Spleen (tissue), 13 donors: ENCODE results near the gene OR2W1. TPM values are rescaled to one million over a fixed set of nuclear protein-coding genes. Genes with fewer than 3 reads are reported as not detected.

Experiments
- DNase-seq: peaks from one replicate; pipeline ENCODE4 v3.0.0-alpha.2; 2020
- H3K27ac ChIP-seq, 8 donors: fragments of 200-600 bp; sonication (generic) in 7 of 8; 1 replicate in 4 of 8; 2 replicates in 4 of 8; pipeline versions ENCODE4 v1.5.0 to v1.8.0; 2016 to 2021; ENCODE audit warnings: inconsistent platforms in 4 of 8, mild to moderate bottlenecking in 4 of 8, moderate library complexity in 1 of 8
- H3K27me3 ChIP-seq, 7 donors: fragments of 200-600 bp; sonication (generic) in 6 of 7; replicated peaks in 1 of 7; 1 replicate in 4 of 7; 2 replicates in 3 of 7; pipeline versions ENCODE4 v1.5.0 to v1.8.0; 2016 to 2021; ENCODE audit warnings: inconsistent platforms in 3 of 7, mild to moderate bottlenecking in 1 of 7
- H3K36me3 ChIP-seq, 6 donors: fragments of 200-600 bp; sonication (generic) in 5 of 6; 1 replicate in 4 of 6; 2 replicates in 2 of 6; pipeline versions ENCODE4 v1.5.0 to v1.8.0; 2016 to 2021; ENCODE audit warnings: inconsistent platforms in 2 of 6
- H3K4me1 ChIP-seq, 6 donors: fragments of 200-600 bp; sonication (generic) in 5 of 6; 1 replicate in 3 of 6; 2 replicates in 3 of 6; pipeline versions ENCODE4 v1.5.0 to v1.8.0; 2016 to 2021; ENCODE audit warnings: inconsistent platforms in 3 of 6
- H3K4me3 ChIP-seq, 8 donors: fragments of 200-600 bp; sonication (generic) in 7 of 8; 1 replicate in 4 of 8; 2 replicates in 4 of 8; pipeline versions ENCODE4 v1.5.0 to v1.8.0; 2016 to 2021; ENCODE audit warnings: inconsistent platforms in 4 of 8, mild to moderate bottlenecking in 4 of 8, moderate library complexity in 2 of 8
- H3K9me3 ChIP-seq, 8 donors: fragments of 200-600 bp; sonication (generic) in 7 of 8; 1 replicate in 4 of 8; 2 replicates in 4 of 8; pipeline versions ENCODE4 v1.5.0 to v1.8.0; 2016 to 2021; ENCODE audit warnings: inconsistent platforms in 4 of 8
- POLR2A ChIP-seq, 3 donors: fragments of 450-650 bp; IDR thresholded peaks; one replicate each; pipeline ENCODE4 v1.5.1; 2017; ENCODE audit warnings: antibody characterized with exemption in 3 of 3, mild to moderate bottlenecking in 1 of 3
- POLR2AphosphoS5 ChIP-seq, 3 donors: sonication (generic); formaldehyde crosslinking; IDR thresholded peaks; one replicate each; pipeline ENCODE4 v1.5.1; 2017; ENCODE audit warnings: antibody characterized with exemption in 3 of 3
- WGBS, 5 donors: extraction: QIAGEN DNeasy Blood & Tissue Kit in 3 of 5; methylation state at CpG; one replicate each; pipeline versions ENCODE4 v1.1.5 to v1.1.7; 2013 to 2018; 5-methylcytosine and 5-hydroxymethylcytosine counted together
- intact Hi-C: fragments of 100-400 bp; cut with DNase I; formaldehyde crosslinking; loops from one replicate; pipeline ENCODE4 v1.15.0; 2023; ENCODE audit warnings: low total_unique reads
- long read RNA-seq, 2 donors: transcript quantifications; one replicate each; lab custom pipeline, GENCODE V29; 2026
- polyA plus RNA-seq, 3 donors: library from polyadenylated mRNA; stranded (reverse); fragments of 200-250 nt; gene quantifications; one replicate each; pipeline ENCODE4 v1.2.1, GENCODE V29; 2013
- total RNA-seq, 7 donors: library from RNA; depleted of rRNA in 3 of 7; stranded (reverse); fragments of >200 nt in 3 of 7; fragmentation: NEBNext Ultra II Directional in 4 of 7; extraction: Animal tissue kit (Norgen Biotek cat#: 25700) in 4 of 7; gene quantifications; one replicate each; pipeline versions ENCODE4 v1.1.0 to v1.2.1, GENCODE V29; 2016 to 2021
- TF ChIP-seq, protein P1 (sequence below), 11 experiments: fragments of 200-600 bp in 7 of 11; fragments of 450-650 bp in 4 of 11; sonication (generic) in 4 of 11; IDR thresholded peaks in 8 of 11; conservative IDR thresholded peaks in 3 of 11; 1 replicate in 7 of 11; 2 replicates in 4 of 11; pipeline versions ENCODE4 v1.4.0 to v1.8.0; 2016 to 2021; ENCODE audit warnings: antibody characterized with exemption in 11 of 11, inconsistent platforms in 4 of 11, mild to moderate bottlenecking in 1 of 11
- donor health status: healthy with polysubstance abuse.
- donor health status: DM: no; HTN: no; CAD: no; lungs with moderate emphysema.
- donor health status: DM: no; HTN: no; CAD: no.
- donor health status: Bipolar disorder and iron deficiency.
- donor health status: healthy.
- donor health status: DM: no; HTN: no; CAD: no.
- donor health status: DM: yes; HTN: yes; CAD: no.

Gene OR2W1, protein sequence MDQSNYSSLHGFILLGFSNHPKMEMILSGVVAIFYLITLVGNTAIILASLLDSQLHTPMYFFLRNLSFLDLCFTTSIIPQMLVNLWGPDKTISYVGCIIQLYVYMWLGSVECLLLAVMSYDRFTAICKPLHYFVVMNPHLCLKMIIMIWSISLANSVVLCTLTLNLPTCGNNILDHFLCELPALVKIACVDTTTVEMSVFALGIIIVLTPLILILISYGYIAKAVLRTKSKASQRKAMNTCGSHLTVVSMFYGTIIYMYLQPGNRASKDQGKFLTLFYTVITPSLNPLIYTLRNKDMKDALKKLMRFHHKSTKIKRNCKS
- not detected for total RNA-seq
- polyA plus RNA-seq = not detected
- long read RNA-seq, donor 1 = 0 reads
- long read RNA-seq, donor 2 = 0 reads

DNA sequence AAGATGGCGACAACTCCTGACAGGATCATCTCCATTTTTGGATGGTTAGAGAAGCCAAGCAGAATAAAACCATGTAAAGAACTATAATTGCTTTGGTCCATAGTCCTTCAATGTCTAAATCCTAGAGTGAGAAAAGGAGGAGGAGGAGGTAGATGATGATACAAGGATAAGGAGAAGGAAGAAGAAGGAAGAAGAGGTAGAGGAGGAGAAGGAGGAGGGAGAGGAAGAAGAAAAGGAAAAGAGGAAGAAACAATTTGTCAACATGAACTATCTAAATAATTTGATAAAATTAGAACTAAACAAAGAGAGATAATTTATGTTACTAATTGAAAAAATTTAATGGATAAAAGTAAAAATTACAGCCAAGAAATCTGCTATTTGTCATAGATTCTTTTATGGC lies at the start of gene OR2W1:
TSS of gene OR2W1 (minus strand) at position 101 of the 400 bp plus-strand sequence. CDS start at position 101, 0 bp downstream.
- Histone ChIP-seq H3K4me3 (no peak within 1 kb of the TSS), H3K9me3 (no peaks in the 10 kb centered on the region), H3K27ac (no peak within 1 kb of the TSS), H3K4me1 (no peaks in the 10 kb centered on the region), H3K27me3 (peaks cover 0 to 64% (median 4%) of the 10 kb centered on the region in 7 donors), H3K36me3 (no peaks in the 10 kb centered on the region)
- intact Hi-C loops = no loop called here
- WGBS, 5 donors = 66 to 86% (median 71%) methylated on average over 1 of the region's 1 CpG
- DNase-seq = no peak
- TF ChIP-seq, protein P1, sequence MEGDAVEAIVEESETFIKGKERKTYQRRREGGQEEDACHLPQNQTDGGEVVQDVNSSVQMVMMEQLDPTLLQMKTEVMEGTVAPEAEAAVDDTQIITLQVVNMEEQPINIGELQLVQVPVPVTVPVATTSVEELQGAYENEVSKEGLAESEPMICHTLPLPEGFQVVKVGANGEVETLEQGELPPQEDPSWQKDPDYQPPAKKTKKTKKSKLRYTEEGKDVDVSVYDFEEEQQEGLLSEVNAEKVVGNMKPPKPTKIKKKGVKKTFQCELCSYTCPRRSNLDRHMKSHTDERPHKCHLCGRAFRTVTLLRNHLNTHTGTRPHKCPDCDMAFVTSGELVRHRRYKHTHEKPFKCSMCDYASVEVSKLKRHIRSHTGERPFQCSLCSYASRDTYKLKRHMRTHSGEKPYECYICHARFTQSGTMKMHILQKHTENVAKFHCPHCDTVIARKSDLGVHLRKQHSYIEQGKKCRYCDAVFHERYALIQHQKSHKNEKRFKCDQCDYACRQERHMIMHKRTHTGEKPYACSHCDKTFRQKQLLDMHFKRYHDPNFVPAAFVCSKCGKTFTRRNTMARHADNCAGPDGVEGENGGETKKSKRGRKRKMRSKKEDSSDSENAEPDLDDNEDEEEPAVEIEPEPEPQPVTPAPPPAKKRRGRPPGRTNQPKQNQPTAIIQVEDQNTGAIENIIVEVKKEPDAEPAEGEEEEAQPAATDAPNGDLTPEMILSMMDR (IDR thresholded peaks at IDR 0.05 in 8 of 11, conservative IDR thresholded peaks at IDR 0.05 in 3 of 11) = no peak
- TF ChIP-seq POLR2A (IDR thresholded peaks at IDR 0.05) = no peak
- no peak for TF ChIP-seq POLR2AphosphoS5 (IDR thresholded peaks at IDR 0.05)

DNA sequence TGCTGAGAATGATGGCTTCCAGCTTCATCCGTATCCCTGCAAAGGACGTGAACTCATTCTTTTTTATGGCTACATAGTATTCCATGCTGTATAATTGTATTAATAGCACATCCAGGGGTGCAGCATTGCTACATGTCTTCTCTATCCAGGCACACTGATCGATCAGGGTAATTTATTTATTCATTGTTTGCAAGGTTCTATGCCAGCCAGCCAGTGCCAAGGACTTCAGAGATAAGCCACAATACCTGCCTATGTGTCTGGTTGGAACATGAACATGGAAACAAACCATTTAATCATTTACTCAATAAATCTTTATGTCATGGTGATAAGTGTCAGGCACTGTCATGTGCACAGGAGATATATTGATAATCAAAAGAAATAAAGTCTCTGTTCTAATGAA lies 48.0 kb upstream of the OR2W1 start:
- Histone ChIP-seq H3K36me3 (no peaks in the 10 kb centered on the region), H3K9me3 (no peaks in the 10 kb centered on the region), H3K27ac (no peak overlapping the region), H3K27me3 (peaks cover 0 to 5% (median 0%) of the 10 kb centered on the region in 7 donors), H3K4me3 (no peak overlapping the region), H3K4me1 (no peaks in the 10 kb centered on the region)
- intact Hi-C loops = no loop called here
- WGBS, 5 donors = 77 to 94% (median 80%) methylated on average over 3 of the region's 3 CpGs
- no peak for DNase-seq
- TF ChIP-seq POLR2AphosphoS5 (IDR thresholded peaks at IDR 0.05) (no peak), POLR2A (IDR thresholded peaks at IDR 0.05) (no peak)
- TF ChIP-seq, protein P1 (IDR thresholded peaks at IDR 0.05 in 8 of 11, conservative IDR thresholded peaks at IDR 0.05 in 3 of 11) = no peak

DNA sequence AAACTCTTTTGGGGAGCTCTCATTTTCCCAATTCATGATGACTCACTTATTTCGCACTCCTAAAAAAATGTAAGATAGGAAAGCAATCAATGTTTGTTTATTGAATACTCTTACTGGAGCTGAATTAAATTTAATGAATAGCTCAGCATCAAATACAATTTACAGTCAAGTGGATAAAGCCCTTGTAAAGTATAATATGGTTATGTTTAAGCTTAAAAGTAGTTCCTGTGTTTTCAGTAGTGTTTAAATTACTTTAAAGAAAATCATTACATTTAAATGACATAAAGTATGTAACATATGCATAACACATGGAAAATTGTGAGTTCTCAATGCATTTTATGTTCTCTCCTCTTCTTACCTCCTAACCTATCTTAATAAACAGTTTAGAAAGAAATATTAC lies 42.2 kb upstream of the OR2W1 start, which contains the start of gene OR2B3:
TSS of gene OR2B3 (minus strand) at position 101 of the 400 bp plus-strand sequence. CDS start at position 36, 65 bp downstream.
- intact Hi-C loops = no loop called here
- no peaks in the 10 kb centered on the region for H3K9me3 ChIP-seq
- no peaks in the 10 kb centered on the region for H3K4me1 ChIP-seq
- H3K27ac ChIP-seq = no peak within 1 kb of the TSS
- H3K27me3 ChIP-seq = peaks cover 0 to 32% (median 0%) of the 10 kb centered on the region in 7 donors
- no peak within 1 kb of the TSS for H3K4me3 ChIP-seq
- H3K36me3 ChIP-seq = no peaks in the 10 kb centered on the region
- DNase-seq = no peak
- TF ChIP-seq POLR2AphosphoS5 (IDR thresholded peaks at IDR 0.05) (no peak), POLR2A (IDR thresholded peaks at IDR 0.05) (no peak)
- TF ChIP-seq, protein P1 (IDR thresholded peaks at IDR 0.05 in 8 of 11, conservative IDR thresholded peaks at IDR 0.05 in 3 of 11) = no peak
- 51 to 96% (median 87%) methylated on average over 1 of the region's 1 CpG for WGBS, 5 donors

DNA sequence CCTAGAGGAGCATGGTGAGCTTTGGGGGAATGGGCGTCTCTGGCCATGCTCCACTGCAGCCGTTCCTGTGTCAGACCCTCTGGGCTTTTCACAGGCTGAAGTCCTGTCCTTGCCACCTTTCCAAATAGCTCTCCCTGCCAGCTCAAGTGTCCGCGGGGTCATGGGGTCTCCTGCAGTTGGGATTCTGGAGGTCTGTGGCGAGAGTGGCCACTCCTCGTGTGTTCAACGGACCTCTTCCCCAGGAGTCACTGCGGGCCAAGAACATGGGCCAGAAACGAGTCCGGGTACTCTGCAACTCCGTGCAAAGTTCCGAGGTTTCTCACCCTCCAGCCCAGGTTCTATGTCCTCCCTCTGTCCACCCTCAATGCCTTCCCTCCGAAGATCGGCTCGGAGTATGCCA lies 37.5 kb upstream of the OR2W1 start:
- TF ChIP-seq POLR2A (IDR thresholded peaks at IDR 0.05) (no peak), POLR2AphosphoS5 (IDR thresholded peaks at IDR 0.05) (no peak)
- TF ChIP-seq, protein P1 (IDR thresholded peaks at IDR 0.05 in 8 of 11, conservative IDR thresholded peaks at IDR 0.05 in 3 of 11) = no peak
- H3K4me1 ChIP-seq = no peaks in the 10 kb centered on the region
- no peak for DNase-seq
- no peak overlapping the region for H3K27ac ChIP-seq
- peaks cover 0 to 28% (median 0%) of the 10 kb centered on the region in 7 donors for H3K27me3 ChIP-seq
- no peaks in the 10 kb centered on the region for H3K36me3 ChIP-seq
- H3K4me3 ChIP-seq = no peak overlapping the region
- 89 to 94% (median 92%) methylated on average over 13 to 15 of the region's 15 CpGs for WGBS, 5 donors
- no peaks in the 10 kb centered on the region for H3K9me3 ChIP-seq
- intact Hi-C loops = no loop called here
